ENCODE data around the gene SEMA3E.

GRCh38 chr7:83487801-83488200 lies 161.1 kb downstream of the SEMA3E start:
- TF ChIP-seq YY1 (IDR thresholded peaks at IDR 0.05; ENCODE audit: insufficient read depth, insufficient read length) (no peak), ZNF274 (IDR thresholded peaks at IDR 0.05; ENCODE audit: low read depth, low read length) (no peak)
